ENCODE measurements around the gene CMPK1. TPM values are rescaled to one million over a fixed set of nuclear protein-coding genes. Genes with fewer than 3 reads are reported as not detected.

CMPK1 gene
- total and polyA plus RNA-seq, 2 donors (not counting 3 experiments of a cell fraction or from before 2014, with no cell fraction given), result 16.4 to 79.6 TPM

DNA sequence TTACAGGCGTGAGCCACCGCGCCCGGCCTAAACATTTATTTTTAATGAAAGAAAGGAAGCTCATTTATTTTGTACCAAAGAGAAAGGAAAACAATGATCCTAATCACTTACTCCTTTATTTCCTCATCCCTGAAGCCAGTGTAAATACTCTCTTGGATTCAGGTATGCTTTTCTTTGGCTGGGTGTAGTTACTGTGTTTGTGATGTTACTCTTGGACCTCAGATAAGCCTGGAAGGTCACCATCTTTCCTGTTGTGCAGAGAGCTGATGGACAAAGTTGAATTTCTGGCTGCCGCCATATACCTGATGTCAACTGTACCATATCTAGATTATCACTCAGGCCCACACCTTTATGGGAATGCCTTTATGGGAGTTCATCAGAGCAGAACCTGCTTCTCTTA, 47.1 kb downstream of the CMPK1 start:
- Histone ChIP-seq H3K27ac (ENCODE audit: insufficient read depth, low read depth, low read length) (no peak overlapping the region), H4K20me1 (replicated peaks; ENCODE audit: control insufficient read depth, extremely low read depth, insufficient read depth, low read length) (no peaks in the 10 kb centered on the region), H3K36me3 (ENCODE audit: control insufficient read depth in 2 of 2, extremely low read depth in 1 of 2, insufficient read depth in 2 of 2, low read length in 2 of 2) (peaks cover 2 to 3% of the 10 kb centered on the region in 2 experiments), H3K9me1 (replicated peaks; ENCODE audit: control insufficient read depth, extremely low read depth, insufficient read depth, low read length) (no peaks in the 10 kb centered on the region), H2AFZ (ENCODE audit: low read depth, low read length) (no peak overlapping the region), H3K79me2 (ENCODE audit: control insufficient read depth, insufficient read depth, low read length) (no peaks in the 10 kb centered on the region), H3K9ac (replicated peaks; ENCODE audit: extremely low read depth, insufficient read depth, low read length) (no peak overlapping the region), H3K4me1 (ENCODE audit: control insufficient read depth, extremely low read depth, insufficient read depth, low read length) (no peaks in the 10 kb centered on the region), H3K4me2 (ENCODE audit: insufficient read depth, low read length) (no peak overlapping the region), H3K27me3 (ENCODE audit: control insufficient read depth in 2 of 2, insufficient read depth in 2 of 2, low read length in 2 of 2) (no peaks in the 10 kb centered on the region), H3K4me3 (replicated peaks in 1 of 3; ENCODE audit: insufficient read depth in 1 of 3, low read depth in 1 of 3, low read length in 3 of 3) (no peak overlapping the region), H3K9me3 (replicated peaks; ENCODE audit: control insufficient read depth, insufficient read depth, low read length) (no peaks in the 10 kb centered on the region)
- no TSS peak for BruUV-seq (replicated peaks)
- dilution Hi-C loops (cut with MboI; ENCODE audit: extremely low pct_ligation_motif_present, low sequenced_read_pairs), result no loop called here
- DNase-seq (ENCODE audit: low read depth, low spot score) (no peak), FAIRE-seq (no peak)
- TF ChIP-seq JUN (IDR thresholded peaks at IDR 0.05; ENCODE audit: borderline replicate concordance, insufficient read depth, insufficient read length, low read depth), result no peak
- TF ChIP-seq POLR2AphosphoS5 (IDR thresholded peaks at IDR 0.05; ENCODE audit: insufficient read depth, low read depth, low read length), result no peak
- no peak for TF ChIP-seq MYC (IDR thresholded peaks at IDR 0.05; ENCODE audit: low read depth, low read length)
- TF ChIP-seq GATA2 (IDR thresholded peaks at IDR 0.05; ENCODE audit: insufficient read depth, insufficient read length, low read depth, low read length), result no peak
- TF ChIP-seq, protein P1, sequence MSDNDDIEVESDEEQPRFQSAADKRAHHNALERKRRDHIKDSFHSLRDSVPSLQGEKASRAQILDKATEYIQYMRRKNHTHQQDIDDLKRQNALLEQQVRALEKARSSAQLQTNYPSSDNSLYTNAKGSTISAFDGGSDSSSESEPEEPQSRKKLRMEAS (IDR thresholded peaks at IDR 0.05; ENCODE audit: insufficient read depth, insufficient read length), result no peak
- CTCF ChIA-PET, result no interaction called here
- POLR2A ChIA-PET, result no interaction called here
- intact Hi-C loops (cut with micrococcal nuclease), result no loop called here

DNA sequence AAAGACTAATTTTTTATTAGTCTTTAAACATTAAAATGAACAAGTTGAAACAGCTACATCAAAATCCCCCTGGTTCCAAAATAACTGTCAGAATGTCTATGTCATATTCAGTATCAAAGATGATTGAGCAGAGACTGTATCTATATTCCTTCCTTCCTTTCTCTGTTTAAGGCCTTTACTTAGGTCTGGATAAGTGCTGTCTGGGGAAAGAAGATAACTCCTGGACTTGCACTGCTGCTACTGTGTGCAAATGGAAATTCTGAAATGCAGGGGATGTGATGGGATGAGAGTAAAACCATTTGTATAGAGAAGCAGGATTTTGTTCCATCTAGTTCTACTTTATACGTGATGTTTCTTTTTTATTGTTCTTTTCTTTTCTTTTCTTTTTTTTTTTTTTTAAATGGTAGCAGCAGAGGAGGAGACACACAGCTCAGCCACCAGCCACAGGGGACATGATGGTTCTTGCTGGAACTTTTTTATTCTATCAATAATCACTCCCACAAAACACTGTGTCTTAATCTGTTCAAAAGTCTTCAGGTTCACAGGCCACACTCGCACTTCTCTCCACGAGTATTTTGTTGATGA, 48.9 kb downstream of the CMPK1 start:
- Histone ChIP-seq H3K79me2 (ENCODE audit: control insufficient read depth, insufficient read depth, low read length) (no peaks in the 10 kb centered on the region), H3K9me1 (replicated peaks; ENCODE audit: control insufficient read depth, extremely low read depth, insufficient read depth, low read length) (no peaks in the 10 kb centered on the region), H2AFZ (ENCODE audit: low read depth, low read length) (no peak overlapping the region), H3K4me3 (replicated peaks in 1 of 3; ENCODE audit: insufficient read depth in 1 of 3, low read depth in 1 of 3, low read length in 3 of 3) (no peak overlapping the region), H3K9ac (replicated peaks; ENCODE audit: extremely low read depth, insufficient read depth, low read length) (no peak overlapping the region), H3K27ac (ENCODE audit: insufficient read depth, low read depth, low read length) (no peak overlapping the region), H3K4me2 (ENCODE audit: insufficient read depth, low read length) (no peak overlapping the region), H3K9me3 (replicated peaks; ENCODE audit: control insufficient read depth, insufficient read depth, low read length) (no peaks in the 10 kb centered on the region), H3K27me3 (ENCODE audit: control insufficient read depth in 2 of 2, insufficient read depth in 2 of 2, low read length in 2 of 2) (no peaks in the 10 kb centered on the region), H3K4me1 (ENCODE audit: control insufficient read depth, extremely low read depth, insufficient read depth, low read length) (no peaks in the 10 kb centered on the region), H3K36me3 (ENCODE audit: control insufficient read depth in 2 of 2, extremely low read depth in 1 of 2, insufficient read depth in 2 of 2, low read length in 2 of 2) (peaks cover 2% of the 10 kb centered on the region in 2 experiments), H4K20me1 (replicated peaks; ENCODE audit: control insufficient read depth, extremely low read depth, insufficient read depth, low read length) (no peaks in the 10 kb centered on the region)
- DNase-seq (ENCODE audit: low read depth, low spot score) (no peak), FAIRE-seq (no peak)
- ChIA-PET CTCF (interaction anchor here (0.6 to 2.8 kb wide), 4 partner anchors 54 to 622 kb away, joined by 3 to 8 read pairs (median 6); no protein-coding TSS in a partner anchor), POLR2A (no interaction called here)
- no TSS peak for BruUV-seq (replicated peaks)
- intact Hi-C loops (cut with micrococcal nuclease), result no loop called here
- TF ChIP-seq, protein P1 (IDR thresholded peaks at IDR 0.05; ENCODE audit: insufficient read depth, insufficient read length), result no peak
- TF ChIP-seq POLR2A (IDR thresholded peaks at IDR 0.05; ENCODE audit: low read depth, low read length), result no peak
- no peak for TF ChIP-seq GATA2 (IDR thresholded peaks at IDR 0.05; ENCODE audit: insufficient read depth, insufficient read length, low read depth, low read length)
- TF ChIP-seq, protein P2, sequence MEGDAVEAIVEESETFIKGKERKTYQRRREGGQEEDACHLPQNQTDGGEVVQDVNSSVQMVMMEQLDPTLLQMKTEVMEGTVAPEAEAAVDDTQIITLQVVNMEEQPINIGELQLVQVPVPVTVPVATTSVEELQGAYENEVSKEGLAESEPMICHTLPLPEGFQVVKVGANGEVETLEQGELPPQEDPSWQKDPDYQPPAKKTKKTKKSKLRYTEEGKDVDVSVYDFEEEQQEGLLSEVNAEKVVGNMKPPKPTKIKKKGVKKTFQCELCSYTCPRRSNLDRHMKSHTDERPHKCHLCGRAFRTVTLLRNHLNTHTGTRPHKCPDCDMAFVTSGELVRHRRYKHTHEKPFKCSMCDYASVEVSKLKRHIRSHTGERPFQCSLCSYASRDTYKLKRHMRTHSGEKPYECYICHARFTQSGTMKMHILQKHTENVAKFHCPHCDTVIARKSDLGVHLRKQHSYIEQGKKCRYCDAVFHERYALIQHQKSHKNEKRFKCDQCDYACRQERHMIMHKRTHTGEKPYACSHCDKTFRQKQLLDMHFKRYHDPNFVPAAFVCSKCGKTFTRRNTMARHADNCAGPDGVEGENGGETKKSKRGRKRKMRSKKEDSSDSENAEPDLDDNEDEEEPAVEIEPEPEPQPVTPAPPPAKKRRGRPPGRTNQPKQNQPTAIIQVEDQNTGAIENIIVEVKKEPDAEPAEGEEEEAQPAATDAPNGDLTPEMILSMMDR (IDR thresholded peaks at IDR 0.05; ENCODE audit: extremely low read depth in 1 of 2, insufficient read depth in 1 of 2, low read depth in 1 of 2, low read length in 2 of 2), result no peak
- TF ChIP-seq POLR2AphosphoS5 (IDR thresholded peaks at IDR 0.05; ENCODE audit: insufficient read depth, low read depth, low read length), result no peak
- no peak for TF ChIP-seq JUN (IDR thresholded peaks at IDR 0.05; ENCODE audit: borderline replicate concordance, insufficient read depth, insufficient read length, low read depth)
- TF ChIP-seq FOS (IDR thresholded peaks at IDR 0.05; ENCODE audit: borderline replicate concordance, insufficient read depth, low read length), result no peak
- TF ChIP-seq EZH2 (IDR thresholded peaks at IDR 0.05; ENCODE audit: borderline replicate concordance, low read depth, low read length, severe bottlenecking), result no peak
- TF ChIP-seq MYC (IDR thresholded peaks at IDR 0.05; ENCODE audit: low read depth, low read length), result no peak
- dilution Hi-C loops (cut with MboI; ENCODE audit: extremely low pct_ligation_motif_present, low sequenced_read_pairs), result no loop called here
